Activated CD4-positive, alpha-beta memory T cell treated with anti-CD3 and anti-CD28 coated beads, Interleukin-2, amount 10 ng/mL, durations not matched to agents 7 days and 5 days (primary cell): ENCODE data around the gene SNX30. TPM values are rescaled to one million over a fixed set of nuclear protein-coding genes. Genes with fewer than 3 reads are reported as not detected.

Experiments used
- CTCF ChIA-PET: fragments of 350-600 bp; sonication (Branson Sonifier 250); formaldehyde crosslinking; loops from one replicate; lab custom pipeline; 2021; ENCODE audit warnings: antibody characterized with exemption, inconsistent platforms; lab: Charles Lee
- POLR2A ChIA-PET: fragments of 350-600 bp; sonication (Branson Sonifier 250); formaldehyde crosslinking; loops from one replicate; lab custom pipeline; 2021; ENCODE audit warnings: antibody characterized with exemption; lab: Charles Lee
- DNase-seq: peaks from one replicate; pipeline ENCODE4 v3.0.0-alpha.2; 2020
- H3K27ac Mint-ChIP-seq: one replicate; pipeline ENCODE4 v1.8.0; 2021; ENCODE audit warnings: mild to moderate bottlenecking, mixed read lengths
- H3K27me3 Mint-ChIP-seq: one replicate; pipeline ENCODE4 v1.8.0; 2021; ENCODE audit warnings: mixed read lengths
- H3K36me3 Mint-ChIP-seq: one replicate; pipeline ENCODE4 v1.8.0; 2021; ENCODE audit warnings: low read depth, mixed read lengths
- H3K4me1 Mint-ChIP-seq: one replicate; pipeline ENCODE4 v1.8.0; 2021; ENCODE audit warnings: mixed read lengths
- H3K4me3 Mint-ChIP-seq: one replicate; pipeline ENCODE4 v1.8.0; 2021; ENCODE audit warnings: mild to moderate bottlenecking, mixed read lengths
- H3K9me3 Mint-ChIP-seq: one replicate; pipeline ENCODE4 v1.8.0; 2021; ENCODE audit warnings: mixed read lengths
- total RNA-seq, 2 experiments: library from RNA; stranded (reverse); gene quantifications; one replicate each; pipeline ENCODE4 v1.2.3, GENCODE V29; 2021

SNX30 gene
- total RNA-seq, 2 experiments from 2014 or later: 8.2 to 8.4 TPM

DNA sequence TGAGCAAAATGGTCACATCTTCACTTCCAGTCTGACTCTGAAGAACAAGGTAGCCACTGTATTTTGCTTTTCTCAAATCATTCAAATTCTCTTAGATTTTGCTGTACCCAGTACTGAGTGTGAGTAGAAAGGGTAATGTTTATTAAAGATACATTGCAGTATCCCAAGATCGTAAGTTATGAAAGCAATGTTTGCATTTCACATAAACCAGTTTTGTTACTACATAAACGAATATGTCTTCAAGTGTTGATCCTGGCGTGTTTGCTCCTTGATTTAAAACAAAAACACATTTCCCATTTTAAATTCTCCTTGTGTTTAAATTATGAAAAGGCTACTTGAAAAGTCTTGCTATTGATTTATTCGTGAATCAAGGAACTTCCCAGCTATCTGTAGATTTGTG, 22.0 kb downstream of the SNX30 start:
- Mint-ChIP-seq H3K4me1 (peaks cover 29% of the 10 kb centered on the region), H3K36me3 (peaks cover 13% of the 10 kb centered on the region), H3K4me3 (no peak overlapping the region), H3K9me3 (peaks cover 6% of the 10 kb centered on the region), H3K27ac (no peak overlapping the region), H3K27me3 (peaks cover 10% of the 10 kb centered on the region)
- CTCF ChIA-PET: no interaction called here
- DNase-seq: no peak
- POLR2A ChIA-PET: no interaction called here

DNA sequence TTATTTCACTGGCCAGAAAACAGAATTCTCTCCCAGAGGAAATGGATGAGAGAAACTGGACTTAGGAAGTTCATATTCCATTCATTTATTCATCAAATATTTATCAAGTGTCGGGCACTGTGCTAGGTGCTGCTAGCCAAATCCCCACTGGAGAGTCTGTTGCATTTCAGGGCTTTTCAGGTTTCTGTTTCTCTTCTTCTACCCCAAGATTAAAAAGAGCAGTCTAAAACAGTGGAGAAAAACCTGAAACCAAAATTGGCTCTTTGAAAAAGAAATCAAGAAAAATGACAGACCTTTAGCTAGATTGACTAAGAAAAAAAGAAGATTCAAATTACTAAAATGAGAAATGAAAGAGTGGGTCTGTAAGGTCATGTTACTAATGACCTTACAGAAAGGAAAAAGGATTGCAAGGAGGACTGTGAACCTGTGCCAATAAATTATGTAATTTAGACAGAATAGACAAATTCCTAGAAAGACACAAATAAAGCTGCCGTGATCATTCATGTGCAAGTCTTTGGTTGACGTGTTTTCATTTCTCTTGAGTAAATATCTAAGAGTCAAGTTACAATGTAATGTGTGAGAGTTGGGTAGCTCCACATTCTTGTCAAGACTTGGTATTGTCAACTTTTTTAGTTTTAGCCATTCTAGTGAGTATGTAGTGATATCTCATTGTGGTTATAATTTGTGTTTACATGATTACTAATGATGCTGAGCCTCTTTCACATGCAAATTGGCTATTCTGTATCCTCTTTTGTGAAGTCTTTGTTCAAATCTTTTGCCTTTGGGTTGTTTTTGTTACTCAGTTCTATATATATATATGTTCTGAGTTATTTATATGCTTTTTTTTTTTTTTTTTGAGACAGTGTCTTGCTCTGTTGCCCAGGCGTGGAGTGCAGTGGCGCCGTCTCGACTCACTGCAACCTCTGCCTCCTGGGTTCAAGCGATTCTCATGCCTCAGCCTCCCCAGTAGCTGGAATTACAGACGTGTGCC, 23.7 kb downstream of the SNX30 start:
- Mint-ChIP-seq H3K4me1 (peaks cover 28% of the 10 kb centered on the region), H3K27me3 (peaks cover 5% of the 10 kb centered on the region), H3K9me3 (no peaks in the 10 kb centered on the region), H3K4me3 (no peak overlapping the region), H3K36me3 (peaks cover 5% of the 10 kb centered on the region), H3K27ac (no peak overlapping the region)
- POLR2A ChIA-PET: interaction anchor here (0.6 kb wide), 1 partner anchor 693 kb away, joined by 3 read pairs; no protein-coding TSS in a partner anchor
- CTCF ChIA-PET: interaction anchor here (0.7 kb wide), 1 partner anchor 33 kb away, joined by 3 read pairs; no protein-coding TSS in a partner anchor
- no peak for DNase-seq

DNA sequence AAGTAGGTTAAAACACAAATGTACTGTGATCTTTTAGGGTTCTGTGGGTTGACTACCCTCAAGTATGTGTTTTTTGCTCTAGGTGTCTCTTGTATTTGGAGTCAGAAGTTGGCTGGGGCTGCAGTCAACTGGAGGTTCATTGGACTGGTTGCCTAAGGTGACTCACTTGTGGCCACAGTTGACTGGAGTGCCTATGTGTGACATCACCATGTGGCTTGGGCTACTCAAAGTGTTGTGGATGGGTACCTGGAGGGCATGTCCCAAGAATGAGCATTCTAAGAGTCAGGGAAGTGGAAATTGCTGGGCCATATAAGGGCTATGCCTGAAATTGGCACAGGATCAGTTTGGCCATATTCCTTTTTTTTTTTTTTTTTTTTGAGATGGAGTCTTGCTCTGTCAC, 27.4 kb downstream of the SNX30 start:
- Mint-ChIP-seq H3K9me3 (no peaks in the 10 kb centered on the region), H3K36me3 (peaks cover 5% of the 10 kb centered on the region), H3K4me1 (peaks cover 13% of the 10 kb centered on the region), H3K27ac (no peak overlapping the region), H3K4me3 (no peak overlapping the region), H3K27me3 (peaks cover under 1% of the 10 kb centered on the region)
- DNase-seq: peak; percentile 23
- CTCF ChIA-PET: no interaction called here
- POLR2A ChIA-PET: interaction anchor here (1.8 kb wide), 1 partner anchor 26 kb away, joined by 4 read pairs; no protein-coding TSS in a partner anchor

DNA sequence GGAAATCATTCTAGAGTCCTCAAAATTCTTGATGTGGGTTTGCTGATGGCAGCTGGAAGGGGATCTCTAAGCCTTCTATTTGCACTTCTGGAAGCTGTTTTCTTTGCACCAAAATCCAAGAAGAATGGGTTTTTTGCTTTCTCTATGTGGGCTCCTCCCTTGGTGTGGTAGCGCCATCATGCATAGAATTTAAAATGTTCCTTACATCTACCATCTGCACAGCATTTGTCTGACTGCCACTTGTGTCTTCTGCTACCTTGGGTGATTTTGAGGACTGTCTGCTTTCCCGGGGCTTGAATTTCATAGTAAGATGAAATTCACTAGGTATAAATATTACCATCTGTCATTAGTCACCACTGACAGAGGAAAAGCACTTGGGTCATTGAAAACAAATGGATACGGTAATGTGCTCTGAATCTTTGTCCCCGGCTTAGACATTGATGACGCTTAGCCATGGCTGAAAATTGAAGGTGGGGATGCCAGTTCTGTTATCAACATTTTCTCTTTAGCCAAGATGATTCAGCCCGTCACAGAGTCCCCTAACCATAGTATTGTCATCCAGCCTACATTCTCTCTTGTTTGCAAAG, 30.0 kb downstream of the SNX30 start:
- Mint-ChIP-seq H3K36me3 (peaks cover 5% of the 10 kb centered on the region), H3K4me1 (peaks cover 10% of the 10 kb centered on the region), H3K27ac (no peak overlapping the region), H3K27me3 (no peaks in the 10 kb centered on the region), H3K4me3 (no peak overlapping the region), H3K9me3 (no peaks in the 10 kb centered on the region)
- DNase-seq: no peak
- POLR2A ChIA-PET: interaction anchor here (0.5 kb wide), 1 partner anchor 33 kb away, joined by 4 read pairs; no protein-coding TSS in a partner anchor
- CTCF ChIA-PET: no interaction called here

DNA sequence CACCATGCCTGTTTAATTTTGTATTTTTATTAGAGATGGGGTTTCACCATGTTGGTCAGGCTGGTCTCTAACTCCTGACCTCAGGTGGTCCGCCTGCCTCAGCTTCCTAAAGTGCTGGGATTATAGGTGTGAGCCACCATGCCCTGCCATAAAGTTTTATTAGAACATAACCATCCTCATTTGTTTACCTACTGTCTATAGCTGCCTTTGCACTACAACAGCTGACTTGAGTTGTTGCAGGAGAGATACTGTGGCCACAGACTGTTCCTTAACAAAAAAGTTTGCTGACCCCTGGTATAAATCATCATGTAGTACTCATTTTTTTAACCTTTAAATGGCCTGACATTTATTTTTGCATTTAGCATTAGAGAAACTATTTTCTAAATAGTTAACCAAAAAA, 31.7 kb downstream of the SNX30 start:
- ChIA-PET CTCF (no interaction called here), POLR2A (no interaction called here)
- Mint-ChIP-seq H3K36me3 (no peaks in the 10 kb centered on the region), H3K4me1 (peaks cover 13% of the 10 kb centered on the region), H3K27me3 (no peaks in the 10 kb centered on the region), H3K9me3 (no peaks in the 10 kb centered on the region), H3K4me3 (no peak overlapping the region), H3K27ac (no peak overlapping the region)
- DNase-seq: no peak

DNA sequence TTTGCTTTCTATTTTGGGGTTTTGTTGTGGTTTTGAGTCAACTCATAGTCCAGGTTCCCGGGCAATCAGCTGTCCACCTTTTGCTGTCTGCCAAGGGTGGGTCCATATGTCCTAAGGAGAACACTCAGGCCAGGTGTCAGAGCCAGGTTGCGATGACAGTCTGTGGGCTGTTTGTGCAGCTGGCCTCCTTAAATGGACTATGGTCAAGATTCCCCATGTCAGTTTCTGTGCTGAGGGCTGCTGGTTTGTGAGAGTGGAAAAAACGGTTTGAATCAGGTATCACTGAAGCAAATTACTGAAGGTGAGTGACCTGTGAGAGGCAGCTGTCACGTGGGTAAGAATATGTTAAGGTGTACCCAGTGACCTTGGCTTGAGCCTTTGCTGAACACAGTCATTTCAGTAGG, 33.0 kb downstream of the SNX30 start:
- Mint-ChIP-seq H3K27me3 (no peaks in the 10 kb centered on the region), H3K9me3 (no peaks in the 10 kb centered on the region), H3K36me3 (no peaks in the 10 kb centered on the region), H3K27ac (no peak overlapping the region), H3K4me1 (peaks cover 9% of the 10 kb centered on the region), H3K4me3 (no peak overlapping the region)
- DNase-seq: no peak
- ChIA-PET POLR2A (no interaction called here), CTCF (interaction anchor here (0.6 kb wide), 1 partner anchor 314 kb away, joined by 3 read pairs; no protein-coding TSS in a partner anchor)

DNA sequence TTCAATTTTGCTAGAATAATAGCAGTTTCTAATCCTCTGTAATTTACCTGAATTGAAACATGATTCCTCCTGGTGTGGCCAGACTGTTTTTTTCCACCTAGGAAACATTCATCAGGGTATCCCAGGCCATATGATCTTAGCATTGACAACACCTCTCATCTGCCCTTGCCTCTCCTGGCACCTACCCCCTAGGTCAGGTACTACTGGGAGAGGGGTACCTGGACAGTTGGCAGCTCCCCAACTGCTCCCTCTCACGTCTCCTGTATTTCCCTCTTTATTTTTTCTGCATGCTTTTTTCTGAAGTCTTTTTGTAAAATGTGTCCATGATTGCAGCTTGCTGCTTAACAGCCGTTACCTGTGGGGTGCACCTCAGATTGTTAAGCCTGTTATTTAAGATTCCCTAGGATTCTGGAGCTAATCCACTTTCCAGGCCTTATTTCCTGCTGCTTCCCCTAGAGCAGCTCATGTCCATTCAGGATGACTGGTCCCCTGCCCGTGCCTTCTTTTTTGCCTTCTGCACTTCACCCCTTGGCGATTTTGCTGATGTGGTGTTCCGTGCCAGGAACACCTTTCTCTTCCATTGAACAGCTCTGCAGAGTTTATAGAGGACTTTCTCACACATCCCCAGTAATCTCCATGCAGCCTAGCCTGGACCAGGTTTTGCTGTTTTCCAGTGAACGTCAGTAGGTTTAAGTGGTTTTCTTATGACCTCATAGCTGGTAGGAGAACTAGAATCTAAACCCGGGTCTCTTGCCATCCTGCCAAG, 33.6 kb downstream of the SNX30 start:
- ChIA-PET CTCF (interaction anchor here (0.6 kb wide), 1 partner anchor 315 kb away, joined by 3 read pairs; no protein-coding TSS in a partner anchor), POLR2A (no interaction called here)

DNA sequence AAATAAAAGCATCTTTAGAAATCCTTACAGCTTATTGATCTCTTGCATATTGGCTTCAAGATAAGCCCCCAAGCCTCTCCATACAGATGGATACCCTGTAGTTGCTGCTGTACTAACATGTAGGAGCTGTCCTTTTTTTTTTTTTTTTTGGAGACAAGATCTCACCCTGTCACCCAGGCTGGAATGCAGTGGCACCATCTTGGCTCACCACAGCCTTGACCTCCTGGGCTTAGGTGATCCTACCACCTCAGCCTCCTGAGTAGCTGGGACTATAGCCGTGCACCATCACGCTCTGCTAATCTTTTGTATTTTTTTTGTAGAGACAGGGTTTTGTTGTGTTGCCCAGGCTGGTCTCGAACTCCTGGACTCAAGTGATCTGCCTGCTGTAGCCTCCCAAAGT, 35.4 kb downstream of the SNX30 start:
- ChIA-PET CTCF (interaction anchor here (1.2 kb wide), 1 partner anchor 34 kb away, joined by 3 read pairs; no protein-coding TSS in a partner anchor), POLR2A (no interaction called here)
- DNase-seq: no peak
- Mint-ChIP-seq H3K27ac (no peak overlapping the region), H3K27me3 (no peaks in the 10 kb centered on the region), H3K9me3 (no peaks in the 10 kb centered on the region), H3K36me3 (no peaks in the 10 kb centered on the region), H3K4me3 (no peak overlapping the region), H3K4me1 (peaks cover 6% of the 10 kb centered on the region)

More for the DNA sequence above, 33.6 kb downstream of the SNX30 start:
- H3K9me3 Mint-ChIP-seq: no peaks in the 10 kb centered on the region
- no peaks in the 10 kb centered on the region for H3K27me3 Mint-ChIP-seq
- H3K4me1 Mint-ChIP-seq: peaks cover 9% of the 10 kb centered on the region
- H3K27ac Mint-ChIP-seq: no peak overlapping the region
- DNase-seq: no peak
- H3K36me3 Mint-ChIP-seq: no peaks in the 10 kb centered on the region
- H3K4me3 Mint-ChIP-seq: no peak overlapping the region

DNA sequence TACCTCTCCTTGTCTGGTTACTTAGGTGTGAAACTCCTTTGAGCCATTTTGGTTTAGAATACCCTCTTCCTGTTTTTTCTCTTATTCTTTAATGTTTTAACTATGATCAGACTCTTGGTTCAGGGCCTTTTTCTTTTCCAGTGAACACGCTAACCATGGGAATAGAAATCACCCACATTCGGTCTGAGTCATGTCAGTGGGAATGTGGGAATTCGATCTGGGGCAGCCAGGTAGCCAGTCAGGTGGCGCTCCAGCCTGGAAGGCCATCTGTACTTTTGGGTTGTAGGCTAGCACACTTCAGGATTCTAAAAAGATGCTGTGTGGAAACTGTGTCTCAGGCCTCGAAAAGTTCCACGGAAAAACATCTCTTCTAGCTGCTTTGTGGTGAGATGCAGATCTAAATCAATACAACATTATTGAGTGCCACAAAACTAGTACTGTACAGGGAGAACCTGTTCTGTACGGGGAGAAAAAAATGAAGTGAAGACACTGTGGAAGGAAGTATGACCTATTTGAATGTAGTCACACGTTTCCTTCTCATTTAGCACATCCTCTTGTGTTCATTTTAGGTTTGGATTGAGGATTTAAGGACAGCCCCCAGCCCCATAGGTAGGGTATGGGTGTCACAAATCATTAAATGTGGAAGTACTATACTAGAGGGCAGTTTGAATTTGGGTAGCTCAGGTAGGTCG, 36.4 kb downstream of the SNX30 start:
- no peaks in the 10 kb centered on the region for H3K27me3 Mint-ChIP-seq
- H3K9me3 Mint-ChIP-seq: no peaks in the 10 kb centered on the region
- peaks cover 4% of the 10 kb centered on the region for H3K4me1 Mint-ChIP-seq
- ChIA-PET POLR2A (no interaction called here), CTCF (no interaction called here)
- DNase-seq: no peak
- H3K36me3 Mint-ChIP-seq: no peaks in the 10 kb centered on the region
- no peak overlapping the region for H3K27ac Mint-ChIP-seq
- H3K4me3 Mint-ChIP-seq: no peak overlapping the region

DNA sequence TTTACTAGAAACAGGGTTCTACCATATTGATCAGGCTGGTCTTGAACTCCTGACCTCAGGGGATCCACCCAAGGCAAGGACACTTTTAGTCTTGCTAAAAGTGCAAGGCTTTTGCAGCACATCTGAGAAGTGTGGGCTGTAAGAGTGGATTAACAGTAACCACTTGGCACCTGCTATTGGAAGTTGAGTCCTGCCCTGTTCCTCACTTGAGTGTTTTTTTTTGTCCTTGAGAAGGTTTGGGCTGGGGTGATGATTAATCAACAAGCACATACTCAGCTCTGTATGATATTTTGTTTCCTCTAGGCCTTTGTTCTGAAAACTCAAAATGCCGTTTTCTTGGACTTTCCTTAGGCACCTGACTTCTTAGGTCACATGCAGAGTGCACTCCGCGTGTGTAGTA, 37.4 kb downstream of the SNX30 start:
- no peaks in the 10 kb centered on the region for H3K9me3 Mint-ChIP-seq
- no peak overlapping the region for H3K4me3 Mint-ChIP-seq
- POLR2A ChIA-PET: no interaction called here
- peaks cover 7% of the 10 kb centered on the region for H3K4me1 Mint-ChIP-seq
- DNase-seq: no peak
- H3K36me3 Mint-ChIP-seq: no peaks in the 10 kb centered on the region
- no peaks in the 10 kb centered on the region for H3K27me3 Mint-ChIP-seq
- no peak overlapping the region for H3K27ac Mint-ChIP-seq
- CTCF ChIA-PET: no interaction called here

DNA sequence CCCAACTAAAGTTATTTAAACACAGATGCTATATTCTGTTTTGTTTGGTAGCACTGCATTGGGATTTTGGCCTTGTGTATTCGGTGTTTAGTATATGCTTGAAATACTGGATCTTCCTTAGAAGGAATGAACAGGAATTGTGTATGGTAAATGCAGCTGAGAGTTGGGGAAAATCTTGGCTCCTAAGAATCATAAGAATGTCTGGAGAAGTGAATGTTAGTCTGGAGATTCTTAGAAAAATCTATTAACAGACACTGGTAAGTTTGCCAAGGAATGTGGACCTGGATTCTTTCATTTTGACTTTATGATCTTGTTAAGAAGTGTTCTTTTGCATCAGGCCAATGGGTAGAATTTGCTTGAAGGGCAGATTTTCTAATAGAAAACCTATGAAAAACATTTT, 38.9 kb downstream of the SNX30 start:
- no peak overlapping the region for H3K27ac Mint-ChIP-seq
- peaks cover 9% of the 10 kb centered on the region for H3K4me1 Mint-ChIP-seq
- no peak for DNase-seq
- ChIA-PET CTCF (no interaction called here), POLR2A (no interaction called here)
- H3K36me3 Mint-ChIP-seq: no peaks in the 10 kb centered on the region
- H3K9me3 Mint-ChIP-seq: no peaks in the 10 kb centered on the region
- H3K27me3 Mint-ChIP-seq: no peaks in the 10 kb centered on the region
- H3K4me3 Mint-ChIP-seq: no peak overlapping the region
